ENCODE measurements around the gene CALD1. TPM values are rescaled to one million over a fixed set of nuclear protein-coding genes. Genes with fewer than 3 reads are reported as not detected.

Gene CALD1
- polyA plus RNA-seq, 1 donor from 2014 or later, result 0.89 TPM

DNA sequence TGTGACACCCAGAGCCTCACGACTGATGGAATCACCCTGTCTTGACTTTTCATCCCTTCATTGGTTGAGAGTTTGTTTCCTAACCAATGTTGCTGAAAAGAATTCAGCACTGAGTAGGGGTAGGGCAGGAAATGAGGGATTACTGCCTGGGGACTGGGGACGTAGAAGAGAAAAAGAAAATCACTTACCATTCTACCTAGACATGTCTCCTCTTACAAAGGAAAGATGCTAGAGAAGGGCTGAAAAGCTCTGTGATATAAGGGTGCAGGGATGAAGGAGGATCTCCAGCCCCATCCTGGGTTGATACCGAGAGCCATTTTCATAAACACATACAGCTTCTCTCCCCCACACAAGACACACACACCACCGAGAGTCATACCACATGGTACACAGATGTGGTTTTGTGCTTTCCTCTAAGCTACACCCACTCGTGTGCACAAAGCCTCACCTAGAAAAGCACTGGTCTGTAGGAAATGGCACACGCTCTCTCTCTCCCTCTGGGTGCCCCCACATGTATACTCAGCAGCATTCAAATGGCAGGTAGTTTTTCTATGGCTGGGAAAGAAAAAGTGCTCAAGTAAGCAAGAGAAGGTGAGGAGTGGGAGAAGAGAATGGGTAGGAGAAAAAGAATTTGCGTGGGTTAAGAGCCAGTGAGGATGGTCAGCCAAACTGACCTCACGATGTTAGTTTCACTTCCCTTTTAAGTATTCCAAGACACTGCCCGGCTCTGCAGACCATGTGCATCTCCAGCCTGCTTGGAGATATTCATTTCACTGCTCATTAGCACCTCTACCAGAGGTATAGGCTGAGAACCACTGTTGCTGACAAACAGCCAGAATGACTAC is 85.8 kb downstream of the CALD1 start:
- peaks cover 0 to 7% (median 5%) of the 10 kb centered on the region in 3 donors for H3K4me1 Mint-ChIP-seq
- H3K4me3 Mint-ChIP-seq, result peak overlapping the region in 2 of 4 donors; percentile 43 to 44
- H3K36me3 Mint-ChIP-seq, result no peaks in the 10 kb centered on the region
- H3K9me3 Mint-ChIP-seq, result no peaks in the 10 kb centered on the region
- peaks cover 11% of the 10 kb centered on the region for H3K27me3 Mint-ChIP-seq
- no peak overlapping the region for H3K27ac Mint-ChIP-seq

DNA sequence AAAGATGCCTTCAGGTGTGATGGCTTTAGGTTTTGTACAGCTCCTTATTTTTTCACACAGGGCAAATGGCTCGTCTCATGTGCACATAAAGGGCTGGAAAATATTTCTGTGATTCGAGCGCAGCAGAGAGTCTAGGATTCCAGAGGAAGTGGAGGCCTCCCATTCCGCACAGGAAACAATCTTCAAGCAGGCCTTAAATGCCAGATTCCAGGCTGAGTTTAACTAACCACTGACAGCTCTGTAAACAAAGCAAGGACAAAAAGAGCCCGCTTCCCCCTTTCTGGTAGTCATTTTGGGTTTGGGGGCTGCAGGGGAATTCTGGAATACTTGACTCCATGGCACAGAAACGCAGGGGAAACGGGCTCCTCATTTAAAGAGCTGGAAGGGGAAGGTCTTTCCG is 87.2 kb downstream of the CALD1 start:
- H3K9me3 Mint-ChIP-seq, result no peaks in the 10 kb centered on the region
- H3K27me3 Mint-ChIP-seq, result peaks cover 9% of the 10 kb centered on the region
- H3K36me3 Mint-ChIP-seq, result no peaks in the 10 kb centered on the region
- H3K4me1 Mint-ChIP-seq, result peaks cover 0 to 7% (median 5%) of the 10 kb centered on the region in 3 donors
- H3K27ac Mint-ChIP-seq, result no peak overlapping the region
- H3K4me3 Mint-ChIP-seq, result no peak overlapping the region

DNA sequence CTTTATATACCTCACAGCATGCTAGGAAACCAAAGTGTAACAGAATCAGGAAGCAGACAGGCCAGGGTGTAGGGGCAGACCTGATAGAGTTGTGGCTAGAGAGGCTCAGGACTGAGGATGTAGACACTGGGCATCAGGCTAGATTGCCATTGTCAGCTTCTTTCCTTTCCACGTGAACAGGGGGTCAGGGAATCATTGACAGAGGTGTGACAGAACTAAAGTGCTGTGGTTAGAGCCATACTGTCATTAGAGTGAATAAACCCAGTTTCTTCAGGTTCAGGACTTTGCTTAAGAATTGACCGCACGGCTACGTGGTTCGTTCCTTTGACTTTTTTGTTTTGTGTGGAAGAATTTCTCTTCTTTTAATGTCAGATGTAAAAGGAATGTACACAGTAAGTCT is 90.7 kb downstream of the CALD1 start:
- H3K27me3 Mint-ChIP-seq, result peaks cover 14% of the 10 kb centered on the region
- H3K4me3 Mint-ChIP-seq, result no peak overlapping the region
- no peaks in the 10 kb centered on the region for H3K9me3 Mint-ChIP-seq
- H3K36me3 Mint-ChIP-seq, result no peaks in the 10 kb centered on the region
- no peak overlapping the region for H3K27ac Mint-ChIP-seq
- H3K4me1 Mint-ChIP-seq, result peaks cover 0 to 4% (median 2%) of the 10 kb centered on the region in 3 donors

GRCh38 chr7:134870781-134871180 is 91.3 kb downstream of the CALD1 start:
- Mint-ChIP-seq H3K27ac (no peak overlapping the region), H3K27me3 (peaks cover 9% of the 10 kb centered on the region), H3K9me3 (no peaks in the 10 kb centered on the region), H3K4me3 (no peak overlapping the region), H3K4me1 (peaks cover 0 to 1% (median 0%) of the 10 kb centered on the region in 3 donors), H3K36me3 (no peaks in the 10 kb centered on the region)

- Mint-ChIP-seq H3K4me1 (peaks cover 0 to 1% (median 0%) of the 10 kb centered on the region in 3 donors), H3K4me3 (no peak overlapping the region)
Observed at GRCh38 chr7:134873253-134873652, 93.8 kb downstream of the CALD1 start.

GRCh38 chr7:134874407-134874806 is 95.0 kb downstream of the CALD1 start:
- H3K36me3 Mint-ChIP-seq, result no peaks in the 10 kb centered on the region
- H3K9me3 Mint-ChIP-seq, result no peaks in the 10 kb centered on the region
- peaks cover 13% of the 10 kb centered on the region for H3K27me3 Mint-ChIP-seq
- H3K4me3 Mint-ChIP-seq, result no peak overlapping the region
- no peak overlapping the region for H3K27ac Mint-ChIP-seq
- H3K4me1 Mint-ChIP-seq, result peaks cover 0 to 1% (median 0%) of the 10 kb centered on the region in 3 donors

More at GRCh38 chr7:134873253-134873652, 93.8 kb downstream of the CALD1 start:
- H3K27me3 Mint-ChIP-seq, result peaks cover 13% of the 10 kb centered on the region
- no peaks in the 10 kb centered on the region for H3K36me3 Mint-ChIP-seq
- no peak overlapping the region for H3K27ac Mint-ChIP-seq
- no peaks in the 10 kb centered on the region for H3K9me3 Mint-ChIP-seq

DNA sequence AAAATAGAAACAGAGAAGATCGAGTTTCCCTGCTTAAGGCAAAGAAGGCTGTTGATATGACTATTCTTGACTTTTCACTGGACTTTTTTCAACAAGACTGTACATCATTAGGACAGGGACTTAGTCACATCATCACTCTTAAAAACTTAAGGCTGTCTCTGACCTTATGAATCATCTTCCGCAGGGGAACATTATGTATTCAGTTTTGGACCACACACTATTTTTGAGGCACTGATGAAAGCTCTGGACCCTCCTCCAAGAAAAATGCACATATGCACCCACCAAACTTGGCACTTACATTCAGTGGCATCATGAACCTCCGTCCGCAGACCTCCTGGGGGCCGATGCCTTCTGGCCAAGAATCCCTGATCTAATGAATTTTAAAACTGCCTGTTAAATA is 96.4 kb downstream of the CALD1 start:
- Mint-ChIP-seq H3K4me1 (no peaks in the 10 kb centered on the region), H3K27me3 (peaks cover 14% of the 10 kb centered on the region), H3K9me3 (no peaks in the 10 kb centered on the region), H3K27ac (no peak overlapping the region), H3K4me3 (no peak overlapping the region), H3K36me3 (no peaks in the 10 kb centered on the region)

DNA sequence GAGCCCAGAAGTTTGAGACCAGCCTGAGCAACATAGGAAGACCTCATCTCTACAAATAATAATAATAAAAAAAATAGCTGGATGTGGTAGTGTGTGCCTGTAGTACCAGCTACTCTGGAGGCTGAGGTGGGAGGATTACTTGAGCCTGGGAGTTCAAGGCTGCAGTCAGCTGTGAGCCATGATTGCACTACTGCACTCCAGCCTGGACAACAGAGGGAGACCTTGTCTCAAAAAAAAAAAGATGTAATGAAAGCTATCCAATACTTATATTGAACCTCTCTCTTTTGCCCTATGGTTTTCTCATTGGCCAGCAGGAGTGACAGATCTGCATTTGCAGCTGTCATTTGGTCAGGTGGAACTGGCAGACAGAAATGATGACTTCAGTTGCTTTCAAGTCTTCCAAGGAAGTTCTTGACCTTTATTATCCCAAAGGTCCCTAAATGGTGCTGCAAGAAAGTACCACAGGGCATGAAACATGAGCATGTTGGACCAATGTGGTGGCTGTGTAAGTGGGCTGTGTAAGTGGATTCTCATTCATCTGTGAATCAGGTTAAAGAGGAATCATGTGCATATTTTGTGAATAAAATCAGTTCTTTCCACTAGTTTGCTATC is 99.4 kb downstream of the CALD1 start:
- no peaks in the 10 kb centered on the region for H3K36me3 Mint-ChIP-seq
- peaks cover 8% of the 10 kb centered on the region for H3K27me3 Mint-ChIP-seq
- H3K9me3 Mint-ChIP-seq, result no peaks in the 10 kb centered on the region
- H3K4me3 Mint-ChIP-seq, result no peak overlapping the region
- H3K27ac Mint-ChIP-seq, result no peak overlapping the region
- H3K4me1 Mint-ChIP-seq, result no peaks in the 10 kb centered on the region

- Mint-ChIP-seq H3K27me3 (peaks cover 8% of the 10 kb centered on the region), H3K4me1 (no peaks in the 10 kb centered on the region), H3K9me3 (no peaks in the 10 kb centered on the region), H3K36me3 (no peaks in the 10 kb centered on the region), H3K27ac (peak overlapping the region in 1 of 3 donors; percentile 6), H3K4me3 (no peak overlapping the region)
Observed at GRCh38 chr7:134879815-134880475, 100.5 kb downstream of the CALD1 start.

DNA sequence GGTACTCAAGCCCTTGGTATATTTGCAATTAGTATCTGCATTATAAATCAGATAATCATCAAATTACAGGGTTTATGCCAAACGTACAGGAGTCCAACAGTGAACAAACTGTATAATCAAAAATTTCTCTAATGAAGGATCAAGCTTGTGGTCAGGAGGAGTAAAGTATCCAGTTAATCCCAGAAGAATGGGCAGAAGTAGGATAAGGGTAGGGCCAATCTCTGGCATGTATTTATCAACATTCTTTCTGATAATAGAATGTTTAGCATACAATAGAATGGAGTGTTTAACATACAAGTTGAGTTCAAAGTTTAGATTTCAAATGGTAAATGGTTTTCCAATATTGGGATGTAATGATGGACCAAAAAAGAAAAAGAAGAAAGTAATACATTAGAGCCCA is 103.0 kb downstream of the CALD1 start:
- Mint-ChIP-seq H3K9me3 (no peaks in the 10 kb centered on the region), H3K27ac (peak overlapping the region in 1 of 3 donors; percentile 68), H3K4me3 (no peak overlapping the region), H3K4me1 (no peaks in the 10 kb centered on the region), H3K36me3 (no peaks in the 10 kb centered on the region), H3K27me3 (peaks cover 3% of the 10 kb centered on the region)

- Mint-ChIP-seq H3K4me1 (peaks cover 0 to under 1% (median 0%) of the 10 kb centered on the region in 3 donors), H3K27ac (peak overlapping the region in 1 of 3 donors; percentile 3), H3K4me3 (no peak overlapping the region), H3K27me3 (peaks cover 10% of the 10 kb centered on the region), H3K36me3 (no peaks in the 10 kb centered on the region), H3K9me3 (no peaks in the 10 kb centered on the region)
Observed at GRCh38 chr7:134885967-134886352, 106.5 kb downstream of the CALD1 start.

GRCh38 chr7:134886353-134887057 is 107.1 kb downstream of the CALD1 start:
- H3K4me1 Mint-ChIP-seq, result peaks cover 0 to 4% (median 0%) of the 10 kb centered on the region in 3 donors
- H3K27me3 Mint-ChIP-seq, result peaks cover 13% of the 10 kb centered on the region
- no peaks in the 10 kb centered on the region for H3K9me3 Mint-ChIP-seq
- no peak overlapping the region for H3K4me3 Mint-ChIP-seq
- peak overlapping the region in 1 of 3 donors; percentile 7 for H3K27ac Mint-ChIP-seq
- peaks cover 2% of the 10 kb centered on the region for H3K36me3 Mint-ChIP-seq

DNA sequence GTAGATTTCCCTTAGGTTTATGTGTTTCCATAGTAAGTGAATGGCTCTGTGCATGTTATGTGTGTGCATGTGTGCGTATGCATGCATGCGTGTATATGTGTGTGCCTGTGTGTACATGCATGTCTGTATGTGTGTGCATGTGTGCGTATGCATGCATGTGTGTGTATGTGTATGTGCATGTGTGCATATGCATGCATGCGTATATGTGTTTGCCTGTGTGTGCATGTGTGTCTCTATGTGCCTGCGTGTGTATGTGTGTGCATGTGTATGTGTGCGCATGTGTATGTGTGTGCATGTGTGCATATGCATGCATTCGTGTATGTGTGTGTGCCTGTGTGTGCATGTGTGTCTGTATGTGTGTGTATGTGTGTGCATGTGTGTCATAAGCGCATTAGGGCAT is 108.1 kb downstream of the CALD1 start:
- no peak overlapping the region for H3K27ac Mint-ChIP-seq
- H3K36me3 Mint-ChIP-seq, result peaks cover 2% of the 10 kb centered on the region
- peaks cover 0 to 4% (median 0%) of the 10 kb centered on the region in 3 donors for H3K4me1 Mint-ChIP-seq
- no peak overlapping the region for H3K4me3 Mint-ChIP-seq
- H3K27me3 Mint-ChIP-seq, result peaks cover 20% of the 10 kb centered on the region
- no peaks in the 10 kb centered on the region for H3K9me3 Mint-ChIP-seq

DNA sequence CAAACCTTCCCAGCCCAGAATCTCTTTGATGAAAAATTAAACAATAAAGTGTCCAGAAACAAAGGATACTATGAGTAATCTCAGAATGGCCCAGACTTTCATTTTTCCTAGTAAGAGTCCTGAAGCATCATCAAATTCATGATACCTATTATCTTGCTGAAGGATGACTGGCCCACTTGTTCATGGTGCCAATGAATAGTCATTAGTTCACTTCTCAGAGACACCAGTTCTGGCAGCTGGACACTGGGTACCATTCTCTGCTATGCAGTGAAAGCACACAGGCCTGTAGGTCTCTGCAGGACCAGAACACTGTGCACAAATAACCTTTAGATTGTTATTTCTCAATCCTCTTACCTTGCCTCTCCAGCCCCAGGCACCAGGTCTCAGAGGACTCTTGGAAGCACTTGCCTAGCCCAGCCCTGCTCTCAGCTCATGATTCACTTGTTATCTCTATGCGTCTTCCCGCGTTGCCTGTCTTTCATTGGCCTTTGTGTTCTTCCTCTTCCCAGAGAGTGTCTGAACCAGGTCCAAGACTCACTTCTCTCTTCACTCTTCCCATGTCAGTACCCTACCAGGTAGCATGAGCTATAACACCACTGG is 108.8 kb downstream of the CALD1 start:
- no peaks in the 10 kb centered on the region for H3K9me3 Mint-ChIP-seq
- H3K36me3 Mint-ChIP-seq, result peaks cover 2% of the 10 kb centered on the region
- peaks cover 20% of the 10 kb centered on the region for H3K27me3 Mint-ChIP-seq
- peaks cover 0 to 4% (median 0%) of the 10 kb centered on the region in 3 donors for H3K4me1 Mint-ChIP-seq
- H3K4me3 Mint-ChIP-seq, result no peak overlapping the region
- no peak overlapping the region for H3K27ac Mint-ChIP-seq
